ENCODE results near the gene TTI1. TPM values are rescaled to one million over a fixed set of nuclear protein-coding genes. Genes with fewer than 3 reads are reported as not detected.

Gene TTI1
- total and polyA plus RNA-seq, 9 of the 15 experiments (the other 6 are each of a cell fraction or from before 2014, with no cell fraction given) = 9.8 to 55.1 (median 39.4) TPM

DNA sequence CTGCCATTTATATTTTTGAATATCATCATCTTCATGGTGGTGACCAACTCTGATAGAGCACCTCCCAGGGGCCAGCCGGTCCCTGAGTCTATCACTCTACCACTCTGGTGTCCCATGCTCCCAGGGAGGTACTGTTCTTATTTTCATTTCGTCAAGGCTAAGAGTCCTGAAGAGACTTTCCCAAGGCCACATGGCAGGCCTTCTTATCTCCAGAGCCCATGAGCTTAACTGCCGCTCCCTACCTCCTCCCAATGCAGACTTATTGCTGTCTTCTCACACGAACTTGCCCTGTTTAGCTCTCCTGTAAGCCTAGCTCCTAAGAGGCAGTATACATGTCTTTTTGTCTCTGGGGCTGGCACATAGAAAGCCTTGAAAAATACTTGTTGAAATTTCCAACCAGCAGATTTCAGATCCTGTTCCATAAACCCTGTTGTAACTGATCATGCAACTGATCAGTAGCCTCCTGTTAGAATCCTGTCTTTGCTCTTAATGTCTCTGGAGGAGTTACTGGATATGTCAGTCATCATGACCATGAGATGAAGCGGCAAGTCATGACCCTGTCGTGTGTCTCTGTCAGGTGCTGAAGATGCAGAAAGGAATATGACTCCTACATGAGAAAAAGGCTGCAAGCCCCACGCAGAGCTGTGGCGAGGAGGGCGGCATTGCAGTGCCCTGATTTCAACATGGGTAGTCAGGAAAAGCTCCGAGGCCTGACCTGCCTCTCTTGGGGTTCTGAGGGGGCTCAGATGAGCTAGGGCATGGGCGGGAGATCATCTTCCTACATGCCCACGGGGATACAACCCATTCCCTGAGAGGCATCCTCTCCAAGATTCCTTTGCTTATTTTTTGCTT lies 60.0 kb downstream of the TTI1 start (continued):
- TF ChIP-seq, protein P1, sequence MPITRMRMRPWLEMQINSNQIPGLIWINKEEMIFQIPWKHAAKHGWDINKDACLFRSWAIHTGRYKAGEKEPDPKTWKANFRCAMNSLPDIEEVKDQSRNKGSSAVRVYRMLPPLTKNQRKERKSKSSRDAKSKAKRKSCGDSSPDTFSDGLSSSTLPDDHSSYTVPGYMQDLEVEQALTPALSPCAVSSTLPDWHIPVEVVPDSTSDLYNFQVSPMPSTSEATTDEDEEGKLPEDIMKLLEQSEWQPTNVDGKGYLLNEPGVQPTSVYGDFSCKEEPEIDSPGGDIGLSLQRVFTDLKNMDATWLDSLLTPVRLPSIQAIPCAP (CRISPR knock-in tag; IDR thresholded peaks at IDR 0.05; ENCODE audit: borderline replicate concordance) = no peak
- no peak for TF ChIP-seq KLF10 (CRISPR knock-in tag; IDR thresholded peaks at IDR 0.05)
- TF ChIP-seq HDAC6 (IDR thresholded peaks at IDR 0.05; ENCODE audit: low read depth, low read length) = no peak
- TF ChIP-seq THRAP3 (IDR thresholded peaks at IDR 0.05; ENCODE audit: borderline replicate concordance) = no peak
- TF ChIP-seq HDAC2 (IDR thresholded peaks at IDR 0.05) = 0 out of 2 replicates have a peak, but pooled peaks have one; percentile 53
- no peak for TF ChIP-seq SOX6 (IDR thresholded peaks at IDR 0.05)
- no peak for TF ChIP-seq STAG1 (CRISPR knock-in tag; IDR thresholded peaks at IDR 0.05; ENCODE audit: borderline replicate concordance)
- TF ChIP-seq CREM (IDR thresholded peaks at IDR 0.05; ENCODE audit: low read depth) = no peak
- peak; percentile 93 for TF ChIP-seq L3MBTL2 (IDR thresholded peaks at IDR 0.05)
- no peak for TF ChIP-seq MYBL2 (IDR thresholded peaks at IDR 0.05; ENCODE audit: low read depth)
- TF ChIP-seq MYBL2 (CRISPR knock-in tag; IDR thresholded peaks at IDR 0.05; ENCODE audit: borderline replicate concordance) = no peak
- TF ChIP-seq TCF3 (CRISPR knock-in tag; IDR thresholded peaks at IDR 0.05) = peak; percentile 78
- TF ChIP-seq ZNF431 (CRISPR knock-in tag; IDR thresholded peaks at IDR 0.05) = no peak
- peak; percentile 81; the same call in 1 of the 2 replicates for TF ChIP-seq LEF1 (IDR thresholded peaks at IDR 0.05)
- no peak for TF ChIP-seq FOXJ2 (tag; IDR thresholded peaks at IDR 0.05)
- TF ChIP-seq, protein P2, sequence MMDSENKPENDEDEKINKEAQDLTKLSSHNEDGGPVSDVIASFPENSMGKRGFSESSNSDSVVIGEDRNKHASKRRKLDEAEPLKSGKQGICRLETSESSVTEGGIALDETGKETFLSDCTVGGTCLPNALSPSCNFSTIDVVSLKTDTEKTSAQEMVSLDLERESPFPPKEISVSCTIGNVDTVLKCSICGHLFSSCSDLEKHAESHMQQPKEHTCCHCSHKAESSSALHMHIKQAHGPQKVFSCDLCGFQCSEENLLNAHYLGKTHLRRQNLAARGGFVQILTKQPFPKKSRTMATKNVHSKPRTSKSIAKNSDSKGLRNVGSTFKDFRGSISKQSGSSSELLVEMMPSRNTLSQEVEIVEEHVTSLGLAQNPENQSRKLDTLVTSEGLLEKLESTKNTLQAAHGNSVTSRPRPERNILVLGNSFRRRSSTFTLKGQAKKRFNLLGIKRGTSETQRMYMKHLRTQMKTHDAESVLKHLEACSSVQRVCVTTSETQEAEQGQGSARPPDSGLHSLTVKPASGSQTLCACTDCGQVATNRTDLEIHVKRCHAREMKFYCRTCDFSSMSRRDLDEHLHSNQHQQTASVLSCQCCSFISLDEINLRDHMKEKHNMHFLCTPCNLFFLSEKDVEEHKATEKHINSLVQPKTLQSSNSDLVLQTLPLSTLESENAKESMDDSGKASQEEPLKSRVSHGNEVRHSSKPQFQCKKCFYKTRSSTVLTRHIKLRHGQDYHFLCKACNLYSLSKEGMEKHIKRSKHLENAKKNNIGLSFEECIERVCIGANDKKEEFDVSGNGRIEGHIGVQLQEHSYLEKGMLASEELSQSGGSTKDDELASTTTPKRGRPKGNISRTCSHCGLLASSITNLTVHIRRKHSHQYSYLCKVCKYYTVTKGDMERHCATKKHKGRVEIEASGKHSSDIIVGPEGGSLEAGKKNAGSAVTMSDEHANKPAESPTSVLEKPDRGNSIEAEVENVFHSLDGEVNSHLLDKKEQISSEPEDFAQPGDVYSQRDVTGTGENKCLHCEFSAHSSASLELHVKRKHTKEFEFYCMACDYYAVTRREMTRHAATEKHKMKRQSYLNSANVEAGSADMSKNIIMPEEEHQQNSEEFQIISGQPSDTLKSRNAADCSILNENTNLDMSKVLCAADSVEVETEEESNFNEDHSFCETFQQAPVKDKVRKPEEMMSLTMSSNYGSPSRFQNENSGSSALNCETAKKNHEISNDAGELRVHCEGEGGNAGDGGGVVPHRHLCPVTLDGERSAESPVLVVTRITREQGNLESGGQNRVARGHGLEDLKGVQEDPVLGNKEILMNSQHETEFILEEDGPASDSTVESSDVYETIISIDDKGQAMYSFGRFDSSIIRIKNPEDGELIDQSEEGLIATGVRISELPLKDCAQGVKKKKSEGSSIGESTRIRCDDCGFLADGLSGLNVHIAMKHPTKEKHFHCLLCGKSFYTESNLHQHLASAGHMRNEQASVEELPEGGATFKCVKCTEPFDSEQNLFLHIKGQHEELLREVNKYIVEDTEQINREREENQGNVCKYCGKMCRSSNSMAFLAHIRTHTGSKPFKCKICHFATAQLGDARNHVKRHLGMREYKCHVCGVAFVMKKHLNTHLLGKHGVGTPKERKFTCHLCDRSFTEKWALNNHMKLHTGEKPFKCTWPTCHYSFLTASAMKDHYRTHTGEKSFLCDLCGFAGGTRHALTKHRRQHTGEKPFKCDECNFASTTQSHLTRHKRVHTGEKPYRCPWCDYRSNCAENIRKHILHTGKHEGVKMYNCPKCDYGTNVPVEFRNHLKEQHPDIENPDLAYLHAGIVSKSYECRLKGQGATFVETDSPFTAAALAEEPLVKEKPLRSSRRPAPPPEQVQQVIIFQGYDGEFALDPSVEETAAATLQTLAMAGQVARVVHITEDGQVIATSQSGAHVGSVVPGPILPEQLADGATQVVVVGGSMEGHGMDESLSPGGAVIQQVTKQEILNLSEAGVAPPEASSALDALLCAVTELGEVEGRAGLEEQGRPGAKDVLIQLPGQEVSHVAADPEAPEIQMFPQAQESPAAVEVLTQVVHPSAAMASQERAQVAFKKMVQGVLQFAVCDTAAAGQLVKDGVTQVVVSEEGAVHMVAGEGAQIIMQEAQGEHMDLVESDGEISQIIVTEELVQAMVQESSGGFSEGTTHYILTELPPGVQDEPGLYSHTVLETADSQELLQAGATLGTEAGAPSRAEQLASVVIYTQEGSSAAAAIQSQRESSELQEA (IDR thresholded peaks at IDR 0.05; ENCODE audit: low read depth) = no peak
- TF ChIP-seq, protein P3, sequence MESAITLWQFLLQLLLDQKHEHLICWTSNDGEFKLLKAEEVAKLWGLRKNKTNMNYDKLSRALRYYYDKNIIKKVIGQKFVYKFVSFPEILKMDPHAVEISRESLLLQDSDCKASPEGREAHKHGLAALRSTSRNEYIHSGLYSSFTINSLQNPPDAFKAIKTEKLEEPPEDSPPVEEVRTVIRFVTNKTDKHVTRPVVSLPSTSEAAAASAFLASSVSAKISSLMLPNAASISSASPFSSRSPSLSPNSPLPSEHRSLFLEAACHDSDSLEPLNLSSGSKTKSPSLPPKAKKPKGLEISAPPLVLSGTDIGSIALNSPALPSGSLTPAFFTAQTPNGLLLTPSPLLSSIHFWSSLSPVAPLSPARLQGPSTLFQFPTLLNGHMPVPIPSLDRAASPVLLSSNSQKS (CRISPR knock-in tag; IDR thresholded peaks at IDR 0.05) = no peak
- no peak for TF ChIP-seq ZFX (CRISPR knock-in tag; IDR thresholded peaks at IDR 0.05)
- peak; percentile 79 for TF ChIP-seq MEIS2 (IDR thresholded peaks at IDR 0.05; ENCODE audit: partially characterized antibody)
- peak in 1 of 2 experiments; percentile 48; a peak in 1 of 4 replicates for TF ChIP-seq SRF (CRISPR knock-in tag; IDR thresholded peaks at IDR 0.05)
